Measurements from ENCODE around the gene DRC7.

The DRC7 gene

GRCh38 chr16:57679016-57679415 is 15.6 kb upstream of the DRC7 start:
- DNase-seq, result no peak

GRCh38 chr16:57679767-57680482 is 14.7 kb upstream of the DRC7 start:
- DNase-seq, result no peak

- no peak for DNase-seq
These were observed 13.7 kb upstream of the DRC7 start for GRCh38 chr16:57680842-57681375.

GRCh38 chr16:57681950-57682728 is 12.5 kb upstream of the DRC7 start:
- DNase-seq, result no peak

- DNase-seq, result no peak
These were observed 11.6 kb upstream of the DRC7 start for GRCh38 chr16:57682809-57683635.

- DNase-seq, result no peak
These were observed 10.7 kb upstream of the DRC7 start for GRCh38 chr16:57683636-57684545.

GRCh38 chr16:57684626-57685358 is 9.8 kb upstream of the DRC7 start:
- DNase-seq, result no peak

- DNase-seq, result no peak
These were observed 9.0 kb upstream of the DRC7 start for GRCh38 chr16:57685633-57686032.

GRCh38 chr16:57686577-57686976 is 8.0 kb upstream of the DRC7 start:
- DNase-seq, result no peak

GRCh38 chr16:57687363-57687929 is 7.2 kb upstream of the DRC7 start:
- DNase-seq, result no peak

- no peak for DNase-seq
These were observed 6.1 kb upstream of the DRC7 start for GRCh38 chr16:57688487-57688986.

- no peak for DNase-seq
These were observed 5.4 kb upstream of the DRC7 start for GRCh38 chr16:57688987-57689761.

- DNase-seq, result no peak
These were observed 4.6 kb upstream of the DRC7 start for GRCh38 chr16:57689762-57690558.

GRCh38 chr16:57690782-57691471 is 3.7 kb upstream of the DRC7 start:
- DNase-seq, result no peak

- no peak for DNase-seq
These were observed 2.0 kb upstream of the DRC7 start for GRCh38 chr16:57692636-57693035.

- no peak for DNase-seq
These were observed 1.1 kb upstream of the DRC7 start for GRCh38 chr16:57693550-57693949.

GRCh38 chr16:57694231-57694724 is 328 bp upstream of the DRC7 start:
- no peak for DNase-seq

GRCh38 chr16:57695680-57696069 is 1.1 kb downstream of the DRC7 start:
- DNase-seq, result no peak
